HUES48 (cell line): ENCODE data around the gene HIRA.

ENCODE experiments used
- H3K27ac ChIP-seq: one replicate; pipeline ENCODE4 v1.7.0; 2013; ENCODE audit warnings: low read depth, low read length, inconsistent platforms
- H3K27me3 ChIP-seq: 2 replicates; pipeline ENCODE4 v1.6.1; 2013; ENCODE audit warnings: mild to moderate bottlenecking, low read length; ENCODE audit not compliant: control insufficient read depth, insufficient read depth
- H3K36me3 ChIP-seq: 2 replicates; pipeline ENCODE4 v1.6.1; 2013; ENCODE audit warnings: low read length; ENCODE audit not compliant: control insufficient read depth, insufficient read depth
- H3K4me1 ChIP-seq: 2 replicates; pipeline ENCODE4 v1.6.1; 2013; ENCODE audit warnings: mild to moderate bottlenecking, low read length; ENCODE audit not compliant: control insufficient read depth, insufficient read depth
- H3K4me3 ChIP-seq: 2 replicates; pipeline ENCODE4 v1.5.1; 2013; ENCODE audit warnings: mild to moderate bottlenecking, low read depth, low read length
- H3K9ac ChIP-seq: 2 replicates; pipeline ENCODE4 v1.6.1; 2013; ENCODE audit warnings: mild to moderate bottlenecking, low read depth, low read length, moderate library complexity
- H3K9me3 ChIP-seq: 2 replicates; pipeline ENCODE4 v1.6.1; 2013; ENCODE audit warnings: low read length; ENCODE audit not compliant: control insufficient read depth, insufficient read depth

Gene HIRA

DNA sequence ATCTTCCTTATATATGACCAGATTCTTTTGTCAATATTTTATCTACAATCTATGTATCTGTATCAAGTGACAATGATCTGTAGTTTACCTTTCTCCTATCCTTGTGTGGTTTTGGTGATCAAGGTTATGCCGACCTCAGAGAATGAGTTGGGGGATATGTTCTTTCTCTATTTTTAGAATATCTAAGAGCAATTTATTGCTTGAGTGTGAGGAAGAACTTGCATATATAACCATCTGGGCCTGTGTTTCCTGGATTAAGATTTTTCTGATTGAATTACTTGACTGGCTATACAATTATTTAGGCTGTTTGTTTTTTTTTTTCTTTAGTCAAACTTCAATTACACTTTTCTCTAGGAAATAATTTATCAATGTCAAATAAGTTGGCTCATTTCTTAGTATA lies 30.0 kb upstream of the HIRA start:
- Histone ChIP-seq H3K27ac (no peak overlapping the region), H3K9ac (no peak overlapping the region), H3K4me1 (no peaks in the 10 kb centered on the region), H3K27me3 (no peaks in the 10 kb centered on the region), H3K36me3 (peaks cover 84% of the 10 kb centered on the region), H3K4me3 (no peak overlapping the region), H3K9me3 (no peaks in the 10 kb centered on the region)

DNA sequence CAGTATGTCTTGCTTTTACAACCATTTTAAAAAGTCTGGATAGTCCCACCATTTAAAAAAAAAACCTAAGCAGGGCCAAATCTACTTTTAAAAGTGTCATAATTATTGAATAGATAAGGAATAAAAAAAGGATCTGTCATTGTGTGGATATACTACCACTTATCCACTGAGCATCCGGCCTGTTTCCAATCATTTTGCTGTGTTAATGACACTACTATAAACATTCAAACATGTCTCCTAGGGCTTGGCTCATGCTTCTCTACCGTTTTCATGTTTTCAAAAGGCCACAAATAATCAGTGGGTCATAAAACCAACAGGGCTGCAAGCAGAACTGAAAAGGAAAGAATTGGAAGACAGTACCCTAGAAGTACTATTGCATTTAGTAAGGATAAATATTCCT lies 28.5 kb upstream of the HIRA start:
- no peaks in the 10 kb centered on the region for H3K27me3 ChIP-seq
- no peak overlapping the region for H3K27ac ChIP-seq
- H3K4me1 ChIP-seq: no peaks in the 10 kb centered on the region
- peaks cover 84% of the 10 kb centered on the region for H3K36me3 ChIP-seq
- no peaks in the 10 kb centered on the region for H3K9me3 ChIP-seq
- H3K9ac ChIP-seq: no peak overlapping the region
- H3K4me3 ChIP-seq: no peak overlapping the region

DNA sequence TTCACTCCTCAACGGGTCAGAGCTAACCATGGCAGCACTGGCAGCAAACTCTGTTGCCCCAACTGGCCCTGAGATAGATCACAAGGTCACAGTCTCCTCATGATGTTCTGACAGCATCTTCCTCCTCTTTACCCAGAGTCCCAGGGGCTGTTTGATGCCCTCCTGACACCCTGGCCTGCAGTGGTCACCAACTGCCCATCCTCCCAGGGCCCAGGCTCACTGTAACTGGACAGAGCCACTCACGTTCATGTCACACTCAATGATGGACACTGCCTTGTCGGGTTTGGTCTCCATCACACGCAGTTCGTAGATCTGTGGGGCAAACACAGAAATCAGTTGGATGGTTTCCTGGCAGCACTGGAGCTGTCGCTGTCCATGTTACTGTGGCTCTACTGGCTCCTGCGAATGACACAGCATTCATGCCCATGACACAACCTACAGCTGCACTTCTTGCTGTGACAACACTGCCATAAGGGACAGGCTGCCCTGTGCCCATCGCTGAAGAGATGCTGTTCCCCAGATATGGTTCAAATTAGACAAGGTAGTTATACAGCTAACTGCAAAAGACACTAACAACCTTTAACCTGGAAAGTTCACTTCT lies 26.4 kb upstream of the HIRA start:
- H3K4me1 ChIP-seq: no peaks in the 10 kb centered on the region
- H3K4me3 ChIP-seq: no peak overlapping the region
- no peak overlapping the region for H3K9ac ChIP-seq
- H3K9me3 ChIP-seq: no peaks in the 10 kb centered on the region
- H3K27me3 ChIP-seq: no peaks in the 10 kb centered on the region
- no peak overlapping the region for H3K27ac ChIP-seq
- H3K36me3 ChIP-seq: peaks cover 84% of the 10 kb centered on the region

DNA sequence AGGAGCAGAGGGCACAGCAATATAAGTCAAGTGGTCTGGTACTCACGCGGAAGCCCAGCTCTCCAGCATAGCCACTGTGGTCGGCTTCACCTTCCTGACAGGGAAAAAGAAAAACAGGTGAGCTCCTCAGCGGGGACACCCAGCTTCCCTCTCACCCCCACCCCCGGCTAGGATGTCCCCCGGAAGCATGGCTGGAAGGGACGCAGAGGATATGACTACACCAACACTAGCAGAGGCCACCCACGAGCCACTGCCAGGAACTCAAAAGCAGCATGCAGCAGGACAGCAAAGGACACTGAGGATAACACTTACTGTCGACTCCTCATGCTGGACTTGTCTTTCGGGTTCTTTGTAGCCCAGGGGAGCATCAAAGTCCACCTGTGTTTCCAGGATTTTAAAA lies 25.0 kb upstream of the HIRA start:
- H3K27ac ChIP-seq: no peak overlapping the region
- H3K36me3 ChIP-seq: peaks cover 89% of the 10 kb centered on the region
- no peaks in the 10 kb centered on the region for H3K27me3 ChIP-seq
- H3K9ac ChIP-seq: no peak overlapping the region
- H3K9me3 ChIP-seq: no peaks in the 10 kb centered on the region
- no peaks in the 10 kb centered on the region for H3K4me1 ChIP-seq
- no peak overlapping the region for H3K4me3 ChIP-seq

DNA sequence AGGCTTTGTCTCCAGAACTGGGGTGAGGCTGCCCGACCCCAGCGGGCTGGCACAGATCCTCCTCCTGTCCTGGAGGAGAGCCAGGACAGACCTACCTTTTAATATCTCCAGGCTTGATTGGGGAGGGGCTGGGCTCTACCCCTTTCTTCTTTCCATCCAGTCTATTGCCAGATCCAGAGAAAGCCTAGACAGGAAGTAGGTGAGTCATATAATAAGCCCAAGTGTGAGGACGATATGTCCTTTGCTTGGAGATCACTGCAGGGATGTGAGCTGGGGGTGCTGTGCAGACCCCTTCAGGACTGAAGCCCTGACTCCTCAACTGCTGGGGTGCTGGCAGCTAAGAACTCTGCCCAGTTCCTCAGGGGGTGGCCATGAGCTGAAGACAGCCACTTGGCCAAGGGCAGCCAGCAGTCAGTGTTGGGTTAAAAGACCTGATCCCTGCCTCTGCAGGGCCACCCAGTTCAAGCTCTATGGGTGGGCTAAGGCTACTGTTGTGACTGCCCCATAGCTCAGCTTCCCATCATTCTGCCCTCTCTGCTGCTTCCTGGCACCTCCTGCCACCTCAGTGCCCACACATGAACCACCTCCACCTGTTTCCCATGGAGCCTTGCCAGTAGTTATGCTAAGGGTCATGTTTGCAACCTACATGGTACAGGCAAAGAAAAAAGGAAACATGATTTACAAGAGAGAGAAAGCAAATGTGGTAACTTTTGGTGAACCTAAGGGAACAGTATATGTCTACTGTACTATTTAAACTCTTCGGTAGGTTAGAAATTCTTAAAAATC lies 24.2 kb upstream of the HIRA start:
- no peaks in the 10 kb centered on the region for H3K27me3 ChIP-seq
- no peak overlapping the region for H3K4me3 ChIP-seq
- no peaks in the 10 kb centered on the region for H3K4me1 ChIP-seq
- peaks cover 89% of the 10 kb centered on the region for H3K36me3 ChIP-seq
- no peak overlapping the region for H3K9ac ChIP-seq
- no peaks in the 10 kb centered on the region for H3K9me3 ChIP-seq
- no peak overlapping the region for H3K27ac ChIP-seq

DNA sequence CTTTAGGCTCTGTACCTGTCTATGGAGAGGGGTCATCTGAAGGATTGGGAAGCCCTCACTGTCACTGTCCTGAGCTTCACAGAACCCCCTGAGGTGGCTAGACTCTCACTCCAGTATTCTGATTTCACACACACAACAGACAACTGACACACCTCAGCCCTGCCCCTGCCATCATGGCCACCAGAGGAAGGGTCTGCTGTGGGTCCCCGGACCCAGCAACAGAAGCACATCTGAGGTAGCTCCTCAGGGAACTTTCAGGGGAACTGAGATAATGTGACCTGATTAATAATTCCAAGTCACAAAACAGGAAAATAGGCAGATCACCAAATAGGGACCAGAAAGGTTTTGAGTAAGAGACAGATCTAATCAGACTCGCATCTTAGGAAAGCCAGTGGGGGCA lies 23.5 kb upstream of the HIRA start:
- H3K4me3 ChIP-seq: no peak overlapping the region
- H3K9me3 ChIP-seq: no peaks in the 10 kb centered on the region
- no peaks in the 10 kb centered on the region for H3K4me1 ChIP-seq
- no peaks in the 10 kb centered on the region for H3K27me3 ChIP-seq
- no peak overlapping the region for H3K27ac ChIP-seq
- peaks cover 91% of the 10 kb centered on the region for H3K36me3 ChIP-seq
- H3K9ac ChIP-seq: no peak overlapping the region

DNA sequence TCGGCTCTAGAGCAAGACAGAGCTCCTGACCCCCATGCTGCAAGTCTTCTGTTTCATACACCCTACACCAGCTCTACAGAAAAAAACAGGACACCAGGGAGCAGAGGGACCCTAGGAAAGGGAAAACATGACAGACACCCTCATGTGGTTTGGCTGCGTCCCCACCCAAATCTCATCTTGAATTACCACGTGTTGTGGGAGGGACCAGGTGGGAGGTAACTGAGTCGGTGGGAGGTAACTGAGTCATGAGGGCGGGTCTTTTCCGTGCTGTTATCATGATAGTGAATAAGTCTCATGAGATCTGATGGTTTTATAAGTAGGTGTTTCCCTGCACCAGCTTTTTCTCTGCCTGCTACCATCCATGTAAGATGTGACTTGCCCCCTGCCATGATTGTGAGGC lies 22.6 kb upstream of the HIRA start:
- H3K4me1 ChIP-seq: no peaks in the 10 kb centered on the region; the same call in 1 of the 2 replicates
- H3K27me3 ChIP-seq: no peaks in the 10 kb centered on the region
- no peak overlapping the region for H3K9ac ChIP-seq
- no peak overlapping the region for H3K4me3 ChIP-seq
- H3K9me3 ChIP-seq: no peaks in the 10 kb centered on the region
- H3K36me3 ChIP-seq: peaks cover 97% of the 10 kb centered on the region
- H3K27ac ChIP-seq: no peak overlapping the region

DNA sequence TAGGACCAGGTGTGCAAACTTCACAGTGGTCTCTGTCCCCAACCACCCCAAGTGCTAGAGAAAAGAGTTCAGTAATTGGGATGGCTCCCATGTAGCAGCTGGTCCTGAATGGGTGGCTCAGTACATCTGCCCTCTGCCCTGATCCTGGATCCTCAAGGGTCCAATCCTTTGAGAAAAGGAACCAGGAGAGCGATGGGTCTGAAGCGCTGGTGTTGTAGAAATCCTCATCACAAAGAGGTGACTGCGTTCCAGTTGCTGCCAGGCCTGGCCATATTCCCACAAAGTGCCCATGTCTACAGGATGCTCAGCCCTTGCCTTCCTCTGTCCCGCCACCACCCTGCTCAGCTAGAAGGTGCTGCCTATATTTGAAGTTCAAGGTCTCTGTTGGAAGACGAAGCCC lies 22.2 kb upstream of the HIRA start:
- Histone ChIP-seq H3K9ac (no peak overlapping the region), H3K4me1 (no peaks in the 10 kb centered on the region; the same call in 1 of the 2 replicates), H3K27me3 (no peaks in the 10 kb centered on the region), H3K36me3 (peaks cover 95% of the 10 kb centered on the region), H3K27ac (no peak overlapping the region), H3K9me3 (no peaks in the 10 kb centered on the region), H3K4me3 (no peak overlapping the region)

DNA sequence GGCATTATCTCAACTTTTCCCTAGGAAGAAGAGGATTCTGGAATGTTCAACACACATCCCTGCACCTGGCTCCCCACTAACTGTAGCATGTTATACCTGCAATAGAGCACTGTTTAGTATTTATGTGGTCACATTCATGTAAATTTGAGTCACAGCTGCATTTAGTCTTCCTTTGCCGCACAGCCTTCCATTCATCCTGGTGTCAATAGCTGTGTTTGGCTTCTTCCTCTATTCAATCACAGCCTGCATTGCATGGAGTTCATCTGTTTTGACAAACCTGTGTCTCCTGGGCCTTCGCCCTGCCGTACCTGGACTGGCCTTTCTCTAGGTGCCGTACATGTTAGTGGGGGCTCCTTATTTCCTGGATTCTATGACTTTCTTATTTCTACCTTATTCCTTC lies 20.0 kb upstream of the HIRA start:
- Histone ChIP-seq H3K27ac (no peak overlapping the region), H3K27me3 (peaks cover 2% of the 10 kb centered on the region; the same call in 1 of the 2 replicates)

DNA sequence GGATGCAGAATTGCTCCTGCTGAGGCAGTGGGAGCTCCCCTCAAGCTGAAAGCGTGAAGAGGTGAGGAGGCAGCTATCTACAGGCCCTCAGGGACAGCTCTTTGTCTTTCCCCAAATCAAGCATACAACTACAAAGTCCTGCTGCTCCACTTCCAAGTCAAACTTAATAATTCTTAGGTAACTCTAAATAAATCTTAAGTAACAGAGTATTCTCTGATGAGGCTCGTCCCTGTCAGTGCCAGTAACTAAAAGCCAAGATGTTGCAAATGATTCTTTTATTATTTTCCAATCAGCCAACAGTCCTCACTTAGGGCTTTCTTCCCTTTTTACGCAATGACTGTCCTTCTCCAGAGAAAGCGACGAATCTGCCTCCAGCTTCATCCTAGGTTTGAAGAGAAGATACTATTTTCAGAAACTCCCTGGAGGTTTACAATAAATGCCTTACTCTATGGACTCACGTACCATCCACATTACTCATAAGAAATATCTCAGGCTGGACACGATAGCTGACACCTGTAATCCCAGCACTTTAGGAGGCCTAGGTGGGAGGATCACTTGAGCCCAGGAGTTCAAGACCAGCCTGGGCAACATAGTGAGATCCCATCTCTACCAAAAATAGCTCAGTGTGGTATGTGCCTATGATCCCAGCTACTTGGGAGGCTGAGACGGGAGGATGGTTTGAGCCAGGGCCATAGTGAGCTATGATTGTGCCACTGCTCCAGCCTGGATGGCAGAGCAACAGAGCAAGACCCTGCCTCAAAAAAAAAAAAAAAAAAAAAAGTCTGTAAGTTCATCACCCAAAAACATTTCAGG lies 19.0 kb upstream of the HIRA start:
- peaks cover 72% of the 10 kb centered on the region for H3K36me3 ChIP-seq

More for the DNA sequence above, 20.0 kb upstream of the HIRA start:
- Histone ChIP-seq H3K4me1 (peaks cover 2% of the 10 kb centered on the region; the same call in 1 of the 2 replicates), H3K9me3 (no peaks in the 10 kb centered on the region), H3K9ac (no peak overlapping the region), H3K36me3 (peaks cover 76% of the 10 kb centered on the region), H3K4me3 (no peak overlapping the region)

DNA sequence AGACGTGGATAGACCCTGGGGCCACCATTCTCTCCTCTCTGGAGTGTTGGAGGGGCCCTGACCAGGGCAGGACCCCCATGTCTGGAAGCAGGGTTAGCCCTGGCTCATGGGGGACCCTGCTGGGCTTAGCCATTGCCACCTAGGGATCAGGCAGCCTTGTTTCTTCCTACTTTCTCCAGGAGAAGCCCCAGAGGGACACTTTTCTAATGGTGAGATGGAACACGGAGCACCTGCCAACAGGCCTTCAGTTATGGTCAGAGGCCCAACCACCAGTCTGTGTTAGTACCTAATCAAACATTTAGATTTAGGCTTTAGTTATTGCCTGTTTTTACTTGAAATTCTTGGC lies 17.9 kb upstream of the HIRA start:
- Histone ChIP-seq H3K9me3 (no peaks in the 10 kb centered on the region), H3K27ac (no peak overlapping the region), H3K9ac (no peak overlapping the region), H3K4me1 (peaks cover 5% of the 10 kb centered on the region; the same call in 1 of the 2 replicates), H3K36me3 (peaks cover 64% of the 10 kb centered on the region), H3K27me3 (peaks cover 8% of the 10 kb centered on the region; the same call in 1 of the 2 replicates), H3K4me3 (no peak overlapping the region)

More for the DNA sequence above, 19.0 kb upstream of the HIRA start:
- Histone ChIP-seq H3K9me3 (no peaks in the 10 kb centered on the region), H3K4me1 (peaks cover 5% of the 10 kb centered on the region; the same call in 1 of the 2 replicates), H3K9ac (no peak overlapping the region), H3K4me3 (no peak overlapping the region), H3K27me3 (peaks cover 8% of the 10 kb centered on the region; the same call in 1 of the 2 replicates), H3K27ac (no peak overlapping the region)
